Measurements from ENCODE around the gene SH3TC1. TPM values are rescaled to one million over a fixed set of nuclear protein-coding genes. Genes with fewer than 3 reads are reported as not detected.
A peak's percentile ranks its signal among the peaks of the same experiment; 100 is the strongest.

Gene SH3TC1
- total RNA-seq, 1 donor from 2014 or later: 16.5 TPM

- no peak for DNase-seq
These were observed 34.9 kb upstream of the SH3TC1 start for GRCh38 chr4:8164194-8164565.

GRCh38 chr4:8164687-8165086 lies 34.4 kb upstream of the SH3TC1 start:
- no peak for DNase-seq

GRCh38 chr4:8165374-8165896 lies 33.7 kb upstream of the SH3TC1 start:
- DNase-seq: no peak

- no peak for DNase-seq
These were observed 31.8 kb upstream of the SH3TC1 start for GRCh38 chr4:8167291-8167690.

- no peak for DNase-seq
These were observed 31.3 kb upstream of the SH3TC1 start for GRCh38 chr4:8167815-8168214.

- DNase-seq: no peak
These were observed 30.9 kb upstream of the SH3TC1 start for GRCh38 chr4:8168232-8168631.

GRCh38 chr4:8168832-8169598 lies 30.1 kb upstream of the SH3TC1 start:
- DNase-seq: no peak

GRCh38 chr4:8169763-8170162 lies 29.3 kb upstream of the SH3TC1 start:
- no peak for DNase-seq

GRCh38 chr4:8170341-8170740 lies 28.7 kb upstream of the SH3TC1 start:
- no peak for DNase-seq

- DNase-seq: no peak
These were observed 27.8 kb upstream of the SH3TC1 start for GRCh38 chr4:8171266-8171665.

GRCh38 chr4:8171984-8172924 lies 26.8 kb upstream of the SH3TC1 start:
- no peak for DNase-seq

GRCh38 chr4:8173492-8174242 lies 25.4 kb upstream of the SH3TC1 start:
- DNase-seq: no peak

GRCh38 chr4:8174970-8175369 lies 24.1 kb upstream of the SH3TC1 start:
- DNase-seq: no peak

- no peak for DNase-seq
These were observed 23.4 kb upstream of the SH3TC1 start for GRCh38 chr4:8175686-8176085.

- peak; percentile 10 for DNase-seq
These were observed 22.3 kb upstream of the SH3TC1 start for GRCh38 chr4:8176547-8177399.

GRCh38 chr4:8177552-8177951 lies 21.5 kb upstream of the SH3TC1 start:
- DNase-seq: no peak

- DNase-seq: no peak
These were observed 21.1 kb upstream of the SH3TC1 start for GRCh38 chr4:8177956-8178355.

- DNase-seq: no peak
These were observed 20.0 kb upstream of the SH3TC1 start for GRCh38 chr4:8179074-8179473.

- no peak for DNase-seq
These were observed 19.3 kb upstream of the SH3TC1 start for GRCh38 chr4:8179771-8180170.

GRCh38 chr4:8180310-8181093 lies 18.6 kb upstream of the SH3TC1 start:
- DNase-seq: no peak

- no peak for DNase-seq
These were observed 18.0 kb upstream of the SH3TC1 start for GRCh38 chr4:8181119-8181518.

All from skin of body (tissue), 2 donors.